ENCODE results near the gene RAB20.

GRCh38 chr13:110518571-110518970 is 43.0 kb downstream of the RAB20 start:
- TF ChIP-seq CTCF (IDR thresholded peaks at IDR 0.05) (no peak), POLR2A (IDR thresholded peaks at IDR 0.05) (no peak)

Data from testis (tissue), 2 donors.